Mesendoderm (in vitro differentiated cells): ENCODE data around the gene RPS15A.
A peak's percentile ranks its signal among the peaks of the same experiment; 100 is the strongest.
"Not testable (repeated sequence)": the region's sequence is repeated elsewhere in the genome, so short reads cannot be mapped to it uniquely, and the experiment has no call there.

Experiments
- DNase-seq: peaks from one replicate; pipeline ENCODE4 v3.0.0; 2013
- H2AK5ac ChIP-seq: 2 replicates; pipeline ENCODE4 v1.6.1; 2013; ENCODE audit warnings: low read length, inconsistent platforms
- H2BK120ac ChIP-seq: 2 replicates; pipeline ENCODE4 v1.6.1; 2013; ENCODE audit warnings: low read depth, mild to moderate bottlenecking, low read length, moderate library complexity, mixed read lengths
- H2BK15ac ChIP-seq: replicated peaks from 2 replicates; pipeline ENCODE4 v1.6.1; 2013; ENCODE audit warnings: low read depth, mild to moderate bottlenecking, moderate library complexity
- H2BK5ac ChIP-seq: 2 replicates; pipeline ENCODE4 v1.6.1; 2013; ENCODE audit warnings: low read length, inconsistent platforms
- H3K18ac ChIP-seq: 2 replicates; pipeline ENCODE4 v1.6.1; 2013; ENCODE audit warnings: mild to moderate bottlenecking, low read length, mixed read lengths
- H3K23ac ChIP-seq: one replicate; pipeline ENCODE4 v1.6.1; 2013; ENCODE audit warnings: low read length
- H3K27ac ChIP-seq: 2 replicates; pipeline ENCODE4 v1.5.1; 2013; ENCODE audit warnings: low read depth, mild to moderate bottlenecking, inconsistent platforms, low read length, moderate library complexity
- H3K27me3 ChIP-seq: 2 replicates; pipeline ENCODE4 v1.6.1; 2013; ENCODE audit warnings: low read length, control low read depth, mild to moderate bottlenecking, inconsistent platforms; ENCODE audit not compliant: insufficient read depth, poor library complexity
- H3K36me3 ChIP-seq: 2 replicates; pipeline ENCODE4 v1.6.1; 2013; ENCODE audit warnings: low read length, inconsistent platforms; ENCODE audit not compliant: control insufficient read depth, insufficient read depth
- H3K4ac ChIP-seq: one replicate; pipeline ENCODE4 v1.6.1; 2013; ENCODE audit warnings: low read depth, mild to moderate bottlenecking, low read length, moderate library complexity
- H3K4me1 ChIP-seq: 2 replicates; pipeline ENCODE4 v1.6.1; 2013; ENCODE audit warnings: low read depth, low read length, inconsistent platforms; ENCODE audit not compliant: control insufficient read depth
- H3K4me2 ChIP-seq: 2 replicates; pipeline ENCODE4 v1.6.1; 2013; ENCODE audit warnings: low read length
- H3K4me3 ChIP-seq: 2 replicates; pipeline ENCODE4 v1.5.1; 2013; ENCODE audit warnings: mild to moderate bottlenecking, low read length
- H3K56ac ChIP-seq: one replicate; pipeline ENCODE4 v1.6.1; 2013; ENCODE audit warnings: low read length
- H3K79me1 ChIP-seq: 2 replicates; pipeline ENCODE4 v1.6.1; 2013; ENCODE audit warnings: low read length, inconsistent platforms
- H3K79me2 ChIP-seq: 2 replicates; pipeline ENCODE4 v1.6.1; 2013; ENCODE audit warnings: mild to moderate bottlenecking, low read length; ENCODE audit not compliant: control insufficient read depth, insufficient read depth
- H3K9ac ChIP-seq: 2 replicates; pipeline ENCODE4 v1.6.1; 2013; ENCODE audit warnings: low read length, inconsistent platforms
- H4K5ac ChIP-seq: one replicate; pipeline ENCODE4 v1.6.1; 2013; ENCODE audit warnings: low read length
- H4K8ac ChIP-seq: one replicate; pipeline ENCODE4 v1.6.1; 2013; ENCODE audit warnings: low read depth, mild to moderate bottlenecking, control low read depth, low read length, moderate library complexity
- WGBS: extraction: QIAGEN DNeasy Blood & Tissue Kit; methylation state at CpG from one replicate; pipeline ENCODE4 v1.1.7; 2013; ENCODE audit warnings: low lambda C conversion rate, missing lambda C conversion rate; ENCODE audit not compliant: insufficient coverage; ENCODE audit errors: extremely low coverage; 5-methylcytosine and 5-hydroxymethylcytosine counted together

RPS15A gene

GRCh38 chr16:18759598-18760520, 30.3 kb downstream of the RPS15A start:
- H3K4me2 ChIP-seq, H3K4me3 ChIP-seq: not testable (repeated sequence)
- DNase-seq: peak; percentile 6

GRCh38 chr16:18757960-18758660, 32.0 kb downstream of the RPS15A start:
- H3K4me3 ChIP-seq: not testable (repeated sequence)

More at GRCh38 chr16:18759598-18760520, 30.3 kb downstream of the RPS15A start:
- not testable (repeated sequence) for H3K4ac ChIP-seq, H2BK15ac ChIP-seq, H3K79me2 ChIP-seq, H3K23ac ChIP-seq, H2AK5ac ChIP-seq, H4K5ac ChIP-seq, H2BK120ac ChIP-seq, H3K27me3 ChIP-seq, H4K8ac ChIP-seq, H3K79me1 ChIP-seq, H2BK5ac ChIP-seq, H3K18ac ChIP-seq, H3K4me1 ChIP-seq, H3K27ac ChIP-seq, H3K36me3 ChIP-seq, H3K9ac ChIP-seq
- WGBS: no CpG with 5 or more reads among the region's 21 CpGs
- peak overlapping the region; percentile 15 for H3K56ac ChIP-seq

GRCh38 chr16:18756639-18757038, 33.5 kb downstream of the RPS15A start:
- H3K27me3 ChIP-seq, DNase-seq, H3K23ac ChIP-seq, H3K4ac ChIP-seq, H3K79me2 ChIP-seq, H3K18ac ChIP-seq, H3K4me3 ChIP-seq, H2BK5ac ChIP-seq, H3K56ac ChIP-seq, H2AK5ac ChIP-seq, H3K9ac ChIP-seq, H2BK120ac ChIP-seq, H3K27ac ChIP-seq, H4K8ac ChIP-seq, H2BK15ac ChIP-seq, H3K4me1 ChIP-seq, H3K79me1 ChIP-seq, H3K36me3 ChIP-seq, H3K4me2 ChIP-seq, H4K5ac ChIP-seq: not testable (repeated sequence)
- WGBS: no CpG with 5 or more reads among the region's 9 CpGs

More at GRCh38 chr16:18757960-18758660, 32.0 kb downstream of the RPS15A start:
- H3K36me3 ChIP-seq, H3K4me1 ChIP-seq, H3K27ac ChIP-seq, H4K5ac ChIP-seq, H2AK5ac ChIP-seq, H3K4me2 ChIP-seq, H3K79me2 ChIP-seq, H3K18ac ChIP-seq, H3K27me3 ChIP-seq, H3K4ac ChIP-seq, H3K9ac ChIP-seq, H4K8ac ChIP-seq, H2BK120ac ChIP-seq, H3K23ac ChIP-seq, H3K79me1 ChIP-seq, H3K56ac ChIP-seq, DNase-seq, H2BK15ac ChIP-seq, H2BK5ac ChIP-seq: not testable (repeated sequence)
- WGBS: no CpG with 5 or more reads among the region's 10 CpGs

- not testable (repeated sequence) for H3K56ac ChIP-seq, H2BK15ac ChIP-seq, H3K79me2 ChIP-seq, H4K5ac ChIP-seq, DNase-seq, H3K4me3 ChIP-seq, H3K36me3 ChIP-seq, H3K27me3 ChIP-seq, H3K4ac ChIP-seq, H3K18ac ChIP-seq, H3K23ac ChIP-seq, H3K9ac ChIP-seq, H2BK120ac ChIP-seq, H3K4me2 ChIP-seq, H3K27ac ChIP-seq, H3K79me1 ChIP-seq, H2BK5ac ChIP-seq, H4K8ac ChIP-seq, H3K4me1 ChIP-seq, H2AK5ac ChIP-seq
- WGBS: no CpG with 5 or more reads among the region's 8 CpGs
Observed at GRCh38 chr16:18742870-18743269, 47.3 kb downstream of the RPS15A start.

- not testable (repeated sequence) for H3K4me2 ChIP-seq, H3K56ac ChIP-seq, H2BK120ac ChIP-seq, H3K36me3 ChIP-seq, DNase-seq, H3K79me1 ChIP-seq, H3K23ac ChIP-seq, H4K8ac ChIP-seq, H4K5ac ChIP-seq, H3K79me2 ChIP-seq, H3K4ac ChIP-seq, H3K4me1 ChIP-seq, H3K27ac ChIP-seq, H3K9ac ChIP-seq, H3K4me3 ChIP-seq, H3K27me3 ChIP-seq, H2BK15ac ChIP-seq, H2AK5ac ChIP-seq, H2BK5ac ChIP-seq, H3K18ac ChIP-seq
- no CpG with 5 or more reads among the region's 3 CpGs for WGBS
Observed at GRCh38 chr16:18740027-18740426, 50.1 kb downstream of the RPS15A start.
